Nucleus accumbens (tissue), 56 donors: ENCODE results near the gene DNASE1L2.
"Not testable (repeated sequence)": the region's sequence is repeated elsewhere in the genome, so short reads cannot be mapped to it uniquely, and the experiment has no call there.

Experiments used
- DNase-seq, 56 donors: peaks; one replicate each; lab custom pipeline; 2025; lab: John Stamatoyannopoulos, UW

Gene DNASE1L2

DNA sequence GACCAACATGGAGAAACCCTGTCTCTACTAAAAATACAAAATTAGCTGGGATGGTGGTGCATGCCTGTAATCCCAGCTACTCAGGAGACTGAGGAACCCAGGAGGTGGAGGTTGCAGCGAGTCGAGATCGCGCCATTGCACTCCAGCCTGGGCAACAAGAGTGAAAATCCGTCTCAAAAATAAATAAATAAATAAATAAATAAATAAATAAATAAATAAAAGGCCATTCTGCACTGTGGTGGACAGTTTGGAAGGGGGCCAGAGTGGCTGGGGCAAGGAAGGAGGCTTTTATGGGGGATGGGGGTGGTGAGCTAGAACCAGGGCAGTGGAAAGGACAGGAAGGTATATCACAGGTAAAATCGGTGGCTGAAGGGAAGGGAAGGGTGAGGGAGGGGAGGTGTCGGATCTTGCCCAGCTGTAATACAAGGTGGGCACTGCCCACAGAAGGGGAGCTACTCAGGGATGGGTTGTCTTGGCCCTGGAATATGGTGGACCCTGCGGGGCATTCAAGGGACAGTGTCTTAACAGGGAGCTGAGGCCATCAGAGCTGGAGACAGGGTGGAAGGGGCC is 33.0 kb upstream of the DNASE1L2 start:
- not testable (repeated sequence) for DNase-seq

DNA sequence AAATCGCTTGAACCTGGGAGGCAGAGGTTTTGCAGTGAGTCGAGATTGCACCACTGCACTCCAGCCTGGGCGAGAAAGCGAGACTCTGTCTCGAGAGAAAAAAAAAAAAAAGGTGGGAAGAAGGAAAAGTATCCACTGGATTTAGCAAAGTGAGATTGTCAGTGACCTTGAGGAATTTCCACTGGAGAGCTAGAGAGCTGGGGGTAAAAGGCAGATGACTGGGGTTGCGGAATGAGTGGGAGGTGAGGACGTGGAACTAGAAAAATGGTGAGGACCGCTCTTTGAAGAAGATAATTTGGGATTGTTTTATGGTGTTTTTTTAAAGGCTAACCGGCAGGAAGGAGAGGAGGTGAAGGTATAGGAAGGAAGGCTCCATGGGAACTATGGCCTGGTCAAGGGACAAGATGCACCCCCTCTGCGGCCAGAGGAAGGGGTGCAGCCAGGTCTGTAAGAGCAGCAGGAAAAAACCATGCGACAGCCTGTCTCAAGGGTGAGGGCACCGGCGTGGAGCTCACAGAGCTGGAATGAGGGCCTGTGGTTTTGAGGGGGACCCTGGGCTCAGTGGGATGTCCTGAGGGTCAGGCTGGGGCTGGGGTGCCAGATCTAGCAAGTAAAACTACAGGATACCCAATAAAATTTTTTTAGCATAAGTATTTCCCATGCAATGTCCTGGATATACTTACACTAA is 31.7 kb upstream of the DNASE1L2 start:
- DNase-seq = peak in 2 of 56 donors; percentile 40 to 41

- peak in 55 of 56 donors; percentile 45 to 98 (median 88) for DNase-seq
Observed at GRCh38 chr16:2205104-2205966, 30.9 kb upstream of the DNASE1L2 start, which contains the start of gene MLST8. TSS of gene MLST8 (plus strand) at chr16:2205454. CDS start at chr16:2206086, 632 bp downstream.

DNA sequence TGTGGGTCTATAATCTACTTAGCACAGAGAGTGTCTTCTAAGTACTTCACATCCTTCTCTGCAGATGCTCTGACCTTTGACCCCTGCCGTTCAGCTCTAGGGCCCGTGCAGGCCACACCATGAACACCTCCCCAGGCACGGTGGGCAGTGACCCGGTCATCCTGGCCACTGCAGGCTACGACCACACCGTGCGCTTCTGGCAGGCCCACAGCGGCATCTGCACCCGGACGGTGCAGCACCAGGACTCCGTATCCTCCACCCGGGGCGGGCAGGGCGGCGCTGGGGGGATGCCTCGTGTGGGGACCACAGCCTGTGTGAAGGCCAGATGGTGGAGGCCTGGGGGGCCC is 30.3 kb upstream of the DNASE1L2 start:
- DNase-seq = peak in 6 of 56 donors; percentile 54 to 68 (median 57)

GRCh38 chr16:2206420-2206779 is 29.8 kb upstream of the DNASE1L2 start:
- DNase-seq = no peak

- no peak for DNase-seq
Observed at GRCh38 chr16:2206780-2207433, 29.3 kb upstream of the DNASE1L2 start.

GRCh38 chr16:2207872-2208271 is 28.4 kb upstream of the DNASE1L2 start:
- DNase-seq = no peak

DNA sequence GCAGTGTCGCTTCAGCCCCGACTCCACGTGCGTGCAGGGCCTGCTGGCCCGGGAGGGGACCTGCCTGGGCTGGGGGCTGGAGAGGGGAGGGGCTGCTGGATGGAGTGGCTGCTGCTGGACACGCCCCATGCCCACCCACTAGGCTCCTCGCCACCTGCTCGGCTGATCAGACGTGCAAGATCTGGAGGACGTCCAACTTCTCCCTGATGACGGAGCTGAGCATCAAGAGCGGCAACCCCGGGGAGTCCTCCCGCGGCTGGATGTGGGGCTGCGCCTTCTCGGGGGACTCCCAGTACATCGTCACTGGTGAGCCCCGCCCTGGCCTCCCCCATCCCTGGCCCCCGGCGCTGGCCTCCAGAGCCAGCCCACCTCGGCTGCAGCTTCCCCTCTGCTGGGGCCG is 27.9 kb upstream of the DNASE1L2 start:
- no peak for DNase-seq

DNA sequence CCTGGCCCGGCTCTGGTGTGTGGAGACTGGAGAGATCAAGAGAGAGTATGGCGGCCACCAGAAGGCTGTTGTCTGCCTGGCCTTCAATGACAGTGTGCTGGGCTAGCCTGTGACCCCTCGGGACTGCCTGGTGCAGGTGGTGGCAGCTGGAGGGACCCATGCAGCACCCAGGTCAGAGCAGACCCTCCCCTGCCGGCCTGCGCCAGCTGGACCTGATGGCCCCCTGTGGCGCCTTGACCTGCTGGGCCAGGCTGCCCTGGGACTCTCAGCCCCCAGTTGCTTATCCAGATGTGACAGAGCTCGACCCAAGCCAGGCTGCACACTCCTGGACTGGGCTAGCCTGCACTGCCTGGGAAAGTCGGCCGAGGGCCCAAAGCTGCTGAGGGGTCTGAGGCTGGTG is 27.5 kb upstream of the DNASE1L2 start:
- no peak for DNase-seq

GRCh38 chr16:2209258-2210008 is 26.8 kb upstream of the DNASE1L2 start:
- no peak for DNase-seq

- no peak for DNase-seq
Observed at GRCh38 chr16:2210009-2210332, 26.3 kb upstream of the DNASE1L2 start.

GRCh38 chr16:2210386-2211365 is 25.6 kb upstream of the DNASE1L2 start, which contains the start of gene BRICD5:
TSS of gene BRICD5 (minus strand) at chr16:2210863. CDS start at chr16:2210833, 30 bp downstream.
- DNase-seq = no peak

GRCh38 chr16:2211923-2212347 is 24.3 kb upstream of the DNASE1L2 start:
- no peak for DNase-seq

- no peak for DNase-seq
Observed at GRCh38 chr16:2212362-2213324, 23.6 kb upstream of the DNASE1L2 start.

GRCh38 chr16:2213817-2214718 is 22.2 kb upstream of the DNASE1L2 start:
- DNase-seq = no peak

- DNase-seq = no peak
Observed at GRCh38 chr16:2214719-2214968, 21.6 kb upstream of the DNASE1L2 start, which contains the start of gene PGP. TSS of gene PGP (minus strand) at chr16:2214840. CDS start at chr16:2214777, 63 bp downstream.

GRCh38 chr16:2216330-2216729 is 19.9 kb upstream of the DNASE1L2 start:
- DNase-seq = no peak
